GM23338 (cell line): ENCODE measurements around the gene GFRA1. TPM values are rescaled to one million over a fixed set of nuclear protein-coding genes. Genes with fewer than 3 reads are reported as not detected.

Source experiments
- ATAC-seq: fragments of 200-7000 bp; cut with Tn5 transposase; 3 replicates; pipeline ENCODE4 v1.9.1; 2020
- DNase-seq: peaks from one replicate; pipeline ENCODE4 v3.0.0-alpha.2; 2015; ENCODE audit warnings: low spot score
- H2AFZ ChIP-seq: fragments of 200-600 bp; sonication (generic); 2 replicates; pipeline ENCODE4 v1.8.0; 2016; ENCODE audit warnings: antibody characterized with exemption, mild to moderate bottlenecking, moderate library complexity
- H3F3A ChIP-seq: fragments of 200-600 bp; sonication (generic); replicated peaks from 2 replicates; pipeline ENCODE4 v1.8.0; 2017; ENCODE audit warnings: antibody characterized with exemption, mixed run types, low read depth
- H3K27ac ChIP-seq: fragments of 200-600 bp; sonication (generic); 2 replicates; pipeline ENCODE4 v1.6.1; 2016; ENCODE audit warnings: low read depth
- H3K27me3 ChIP-seq: fragments of 200-600 bp; sonication (generic); 2 replicates; pipeline ENCODE4 v1.8.0; 2016; ENCODE audit warnings: mild to moderate bottlenecking, mixed run types, moderate library complexity; ENCODE audit not compliant: insufficient read depth
- H3K36me3 ChIP-seq: fragments of 200-600 bp; sonication (generic); 2 replicates; pipeline ENCODE4 v1.8.0; 2016; ENCODE audit warnings: mild to moderate bottlenecking; ENCODE audit not compliant: insufficient read depth
- H3K4me1 ChIP-seq: fragments of 200-600 bp; sonication (generic); 2 replicates; pipeline ENCODE4 v1.8.0; 2016; ENCODE audit warnings: mild to moderate bottlenecking, moderate library complexity; ENCODE audit not compliant: insufficient read depth
- H3K4me2 ChIP-seq: fragments of 200-600 bp; sonication (generic); 2 replicates; pipeline ENCODE4 v1.7.1; 2017; ENCODE audit warnings: mixed run types
- H3K4me3 ChIP-seq: fragments of 200-600 bp; sonication (generic); 2 replicates; pipeline ENCODE4 v1.6.1; 2016; ENCODE audit warnings: mixed run types
- H3K79me2 ChIP-seq: fragments of 200-600 bp; sonication (generic); replicated peaks from 2 replicates; pipeline ENCODE4 v1.8.0; 2017; ENCODE audit warnings: mild to moderate bottlenecking; ENCODE audit not compliant: insufficient read depth
- H3K9me2 ChIP-seq: fragments of 200-600 bp; sonication (generic); 2 replicates; pipeline ENCODE4 v1.8.0; 2017; ENCODE audit not compliant: insufficient read depth
- H4K20me1 ChIP-seq: fragments of 200-600 bp; sonication (generic); replicated peaks from 2 replicates; pipeline ENCODE4 v1.8.0; 2017; ENCODE audit warnings: mild to moderate bottlenecking; ENCODE audit not compliant: insufficient read depth
- H3K27ac Mint-ChIP-seq: 2 replicates; pipeline ENCODE4 v1.8.0; 2020; ENCODE audit warnings: inconsistent platforms, mild to moderate bottlenecking, moderate library complexity, mixed read lengths
- H3K27me3 Mint-ChIP-seq: 3 replicates; pipeline ENCODE4 v1.8.0; 2022; ENCODE audit warnings: low read depth, mild to moderate bottlenecking, moderate library complexity, mixed read lengths, inconsistent platforms; ENCODE audit not compliant: insufficient read depth, poor library complexity
- H3K36me3 Mint-ChIP-seq: 3 replicates; pipeline ENCODE4 v1.8.0; 2021; ENCODE audit warnings: low read depth, mild to moderate bottlenecking, inconsistent platforms, moderate library complexity, mixed read lengths
- H3K4me1 Mint-ChIP-seq: 3 replicates; pipeline ENCODE4 v1.8.0; 2020; ENCODE audit warnings: mild to moderate bottlenecking, inconsistent platforms, mixed read lengths
- H3K4me3 Mint-ChIP-seq: 3 replicates; pipeline ENCODE4 v1.8.0; 2021; ENCODE audit warnings: moderate library complexity, mild to moderate bottlenecking, inconsistent platforms, mixed read lengths
- H3K9me3 Mint-ChIP-seq: 3 replicates; pipeline ENCODE4 v1.8.0; 2020; ENCODE audit warnings: moderate library complexity, mild to moderate bottlenecking, inconsistent platforms, mixed read lengths
- CREB1 ChIP-seq: fragments of 250-450 bp; sonication (Bioruptor Pico); IDR thresholded peaks from 2 replicates; pipeline ENCODE4 v1.5.0; 2020; ENCODE audit warnings: low read depth, mild to moderate bottlenecking, moderate library complexity
- CTCF ChIP-seq, 2 experiments: fragments of 200-600 bp in 1 of 2; sonication (generic) in 1 of 2; conservative IDR thresholded peaks; 2 replicates each; pipeline versions ENCODE4 v1.5.1 to v1.6.1; 2016 to 2017; ENCODE audit warnings: antibody characterized with exemption in 2 of 2, low read depth in 2 of 2, mild to moderate bottlenecking in 2 of 2, moderate library complexity in 1 of 2
- EZH2 ChIP-seq: fragments of 200-600 bp; sonication (generic); IDR thresholded peaks from one replicate; pipeline ENCODE4 v1.8.0; 2017; ENCODE audit warnings: antibody characterized with exemption, mild to moderate bottlenecking, low read depth; ENCODE audit not compliant: unreplicated experiment
- EZH2phosphoT487 ChIP-seq: fragments of 200-600 bp; sonication (generic); IDR thresholded peaks from one replicate; pipeline ENCODE4 v1.8.1; 2018; ENCODE audit warnings: antibody characterized with exemption; ENCODE audit not compliant: unreplicated experiment
- JUNB ChIP-seq: IDR thresholded peaks from one replicate; pipeline ENCODE4 v1.6.1; 2016; ENCODE audit warnings: antibody characterized with exemption; ENCODE audit not compliant: unreplicated experiment
- NANOG ChIP-seq: IDR thresholded peaks from 2 replicates; pipeline ENCODE4 v1.6.1; 2016; ENCODE audit warnings: antibody characterized with exemption, borderline replicate concordance
- STAT1 ChIP-seq: IDR thresholded peaks from one replicate; pipeline ENCODE4 v1.6.1; 2016; ENCODE audit warnings: antibody characterized with exemption; ENCODE audit not compliant: unreplicated experiment
- ZNF331 ChIP-seq: fragments of 250-450 bp; sonication (Bioruptor Pico); IDR thresholded peaks from 2 replicates; pipeline ENCODE4 v1.5.0; 2020; ENCODE audit warnings: low read depth, mild to moderate bottlenecking, moderate library complexity
- ZNF462 ChIP-seq: fragments of 250-450 bp; sonication (Bioruptor Pico); IDR thresholded peaks from 2 replicates; pipeline ENCODE4 v1.5.0; 2020; ENCODE audit warnings: mild to moderate bottlenecking, moderate library complexity
- polyA plus RNA-seq: library from polyadenylated mRNA; unstranded; fragments of >200 nt; fragmentation: Nextera tagmentation; extraction: Ambion mirVana; gene quantifications from 2 replicates; pipeline ENCODE4 v1.2.1, GENCODE V29; 2016
- total RNA-seq: library from RNA; depleted of rRNA; stranded (reverse); fragments of >200 nt; shearing (Covaris generic); gene quantifications from 2 replicates; pipeline ENCODE4 v1.2.3, GENCODE V29; 2014

The GFRA1 gene
- total and polyA plus RNA-seq, 2 experiments from 2014 or later = 1.4 to 2.8 TPM

- TF ChIP-seq EZH2phosphoT487 = no peak
- TF ChIP-seq CTCF (conservative IDR thresholded peaks at IDR 0.05; ENCODE audit: low read depth in 2 of 2) = no peak
- no peak for TF ChIP-seq CREB1 (CRISPR knock-in tag)
- TF ChIP-seq STAT1 = no peak
- H3K27me3 ChIP-seq = no peaks in the 10 kb centered on the region
- no peaks in the 10 kb centered on the region for H4K20me1 ChIP-seq
- H3K27ac ChIP-seq = no peak overlapping the region
- H3K36me3 ChIP-seq = no peaks in the 10 kb centered on the region
- H3K4me1 ChIP-seq = no peaks in the 10 kb centered on the region
- no peak for ATAC-seq
- 0 out of 2 replicates have a peak, but pooled peaks cover 10% of the 10 kb centered on the region for H3K9me2 ChIP-seq
- Mint-ChIP-seq H3K36me3 (no peaks in the 10 kb centered on the region), H3K27me3 (no peaks in the 10 kb centered on the region), H3K4me3 (no peak overlapping the region), H3K4me1 (peaks cover 3% of the 10 kb centered on the region; the same call in 1 of the 3 replicates), H3K9me3 (peaks cover 7% of the 10 kb centered on the region; the same call in 2 of the 3 replicates), H3K27ac (no peak overlapping the region)
- H3K4me3 ChIP-seq = no peak overlapping the region
- no peaks in the 10 kb centered on the region for H3K79me2 ChIP-seq
- DNase-seq = no peak
- H3K4me2 ChIP-seq = no peak overlapping the region
- H2AFZ ChIP-seq = no peak overlapping the region
- no peaks in the 10 kb centered on the region for H3F3A ChIP-seq
Observed at GRCh38 chr10:116039612-116040011, 233.4 kb downstream of the GFRA1 start.

GRCh38 chr10:116038259-116038658 lies 234.7 kb downstream of the GFRA1 start:
- Mint-ChIP-seq H3K36me3 (peaks cover 3% of the 10 kb centered on the region; the same call in 1 of the 3 replicates), H3K4me3 (no peak overlapping the region), H3K9me3 (peaks cover 12% of the 10 kb centered on the region; the same call in 2 of the 3 replicates), H3K27me3 (no peaks in the 10 kb centered on the region), H3K27ac (no peak overlapping the region), H3K4me1 (peaks cover 3% of the 10 kb centered on the region; the same call in 1 of the 3 replicates)
- DNase-seq = no peak
- Histone ChIP-seq H3K4me2 (no peak overlapping the region), H3K79me2 (no peaks in the 10 kb centered on the region), H3K9me2 (0 out of 2 replicates have a peak, but pooled peaks cover 10% of the 10 kb centered on the region), H3K4me3 (no peak overlapping the region), H2AFZ (no peak overlapping the region), H3K36me3 (no peaks in the 10 kb centered on the region), H3K27ac (no peak overlapping the region), H3F3A (no peaks in the 10 kb centered on the region), H3K4me1 (no peaks in the 10 kb centered on the region), H3K27me3 (no peaks in the 10 kb centered on the region), H4K20me1 (no peaks in the 10 kb centered on the region)
- no peak for ATAC-seq
- TF ChIP-seq CREB1 (CRISPR knock-in tag) (no peak), JUNB (no peak), STAT1 (no peak), ZNF462 (CRISPR knock-in tag) (no peak), EZH2 (no peak), ZNF331 (CRISPR knock-in tag) (no peak), NANOG (no peak), CTCF (conservative IDR thresholded peaks at IDR 0.05; ENCODE audit: low read depth in 2 of 2) (no peak)
